ENCODE data around the gene SRGAP2C.
"Not testable (repeated sequence)": the region's sequence is repeated elsewhere in the genome, so short reads cannot be mapped to it uniquely, and the experiment has no call there.

The SRGAP2C gene

DNA sequence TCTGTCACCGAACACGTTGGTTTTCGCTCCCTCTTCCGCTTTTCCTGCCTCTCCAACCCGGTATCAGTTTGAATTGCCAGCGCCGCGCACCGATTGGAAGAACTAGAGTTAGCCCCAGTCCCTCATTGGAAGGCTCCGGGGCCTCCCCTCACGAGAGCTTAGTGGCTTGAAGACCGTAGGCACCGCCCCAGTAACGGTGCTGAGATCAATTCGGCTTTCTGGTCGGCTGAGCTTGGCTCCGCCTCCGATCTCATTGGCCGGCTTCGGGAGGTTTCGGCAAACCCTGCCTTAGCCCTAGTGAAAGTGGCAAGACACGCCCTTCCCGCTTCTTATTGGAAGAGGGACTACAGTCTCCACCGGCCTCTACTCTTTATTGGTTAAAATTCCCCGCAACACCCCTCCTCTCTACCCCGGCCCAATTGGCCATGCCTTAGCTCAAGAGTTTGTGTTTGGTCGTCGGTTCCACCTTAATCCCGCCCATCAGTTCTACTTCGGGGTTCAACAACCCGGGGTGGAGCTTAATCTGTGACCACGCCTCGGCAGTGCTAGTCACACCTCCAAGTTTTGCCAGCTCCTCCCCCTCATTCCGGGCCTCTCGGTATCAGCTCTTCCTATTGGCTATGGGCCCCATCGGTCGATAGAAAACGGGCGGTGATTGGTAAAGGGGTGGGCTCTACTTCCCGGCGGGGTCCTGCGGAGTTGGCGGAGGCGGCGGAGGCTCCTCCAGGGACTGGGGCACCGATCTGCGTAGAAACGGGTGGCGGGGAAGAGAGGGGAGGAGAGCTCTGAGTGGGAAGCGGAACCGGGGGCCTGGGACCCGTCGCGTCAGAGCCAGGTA, at the start of gene SRGAP2C, which contains the start of gene FAM72B:
Gene SRGAP2C (plus strand): TSS at position 686 of the 838 bp plus-strand sequence. CDS start 2,472 bp downstream, outside the sequence.
Gene FAM72B (minus strand): TSS at position 51 of the 838 bp plus-strand sequence. CDS start 851 bp downstream, outside the sequence.
- DNase-seq (ENCODE audit: low read depth in 4 of 4, low spot score in 1 of 4) = peak; percentile 57 to 80 (median 72)

DNA sequence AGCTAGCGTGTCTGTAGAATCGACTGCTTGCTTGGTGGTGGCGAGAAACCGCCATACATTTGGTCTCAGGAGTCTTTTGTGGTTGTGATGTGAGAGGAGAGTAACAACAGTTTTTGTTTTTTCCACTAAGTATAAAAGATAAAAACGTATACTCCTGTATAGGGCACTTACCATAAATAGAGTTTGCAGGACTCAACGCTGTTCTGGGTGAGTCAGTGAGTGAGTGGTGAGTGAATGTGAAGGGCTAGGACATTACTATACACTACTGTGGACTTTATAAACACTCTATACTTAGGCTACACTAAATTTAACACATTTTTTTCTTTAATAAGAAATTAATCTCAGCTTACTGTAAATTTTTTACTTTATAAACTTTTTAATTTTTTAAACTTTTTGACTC, 44.4 kb upstream of the SRGAP2C start:
- not testable (repeated sequence) for DNase-seq (ENCODE audit: low read depth in 4 of 4, low spot score in 1 of 4)

GRCh38 chr1:121148489-121149190, 36.1 kb upstream of the SRGAP2C start:
- not testable (repeated sequence) for DNase-seq (ENCODE audit: low read depth in 4 of 4, low spot score in 1 of 4)

- DNase-seq (ENCODE audit: low read depth in 4 of 4, low spot score in 1 of 4) = not testable (repeated sequence)
Measured at GRCh38 chr1:121151294-121151693, 33.5 kb upstream of the SRGAP2C start.

DNA sequence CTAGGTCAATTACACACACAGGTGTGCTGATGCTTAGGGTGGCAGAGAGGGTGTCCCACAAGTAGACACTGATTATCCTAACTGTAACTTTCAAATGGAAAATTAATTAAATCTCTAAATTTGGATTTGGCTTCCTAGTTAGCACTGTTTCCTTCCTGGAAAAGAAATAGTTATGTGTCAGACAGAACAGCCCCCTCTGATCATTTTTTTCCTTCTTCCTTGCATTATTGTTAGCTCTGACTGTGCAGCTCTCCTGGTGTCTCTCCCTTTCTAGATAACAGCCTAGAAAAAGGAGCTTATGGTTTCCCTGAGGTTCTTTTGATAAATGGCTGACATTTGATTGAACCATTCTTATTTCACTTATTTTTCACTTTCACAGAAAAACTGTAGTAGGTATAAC, 32.0 kb upstream of the SRGAP2C start:
- DNase-seq (ENCODE audit: low read depth in 4 of 4, low spot score in 1 of 4) = not testable (repeated sequence)

DNA sequence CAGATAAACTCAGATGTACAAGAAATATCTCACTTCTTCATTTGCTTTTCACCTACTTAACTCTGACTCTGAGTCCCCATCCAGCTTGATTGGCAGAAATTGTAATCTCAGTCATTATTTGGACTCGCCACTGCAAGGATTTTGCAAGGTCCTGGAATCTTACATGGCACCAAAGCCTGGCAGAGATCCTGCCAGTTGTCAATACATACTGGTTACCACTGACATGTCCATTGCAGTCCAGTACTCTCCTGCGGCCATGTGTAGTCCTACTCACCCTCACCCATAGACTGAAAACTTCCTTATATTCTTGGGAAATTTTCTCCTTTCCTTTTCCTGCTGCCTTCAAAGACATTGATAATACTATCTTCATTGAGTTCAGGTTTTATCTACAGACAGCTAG, 30.0 kb upstream of the SRGAP2C start:
- DNase-seq (ENCODE audit: low read depth in 4 of 4, low spot score in 1 of 4) = not testable (repeated sequence)

DNA sequence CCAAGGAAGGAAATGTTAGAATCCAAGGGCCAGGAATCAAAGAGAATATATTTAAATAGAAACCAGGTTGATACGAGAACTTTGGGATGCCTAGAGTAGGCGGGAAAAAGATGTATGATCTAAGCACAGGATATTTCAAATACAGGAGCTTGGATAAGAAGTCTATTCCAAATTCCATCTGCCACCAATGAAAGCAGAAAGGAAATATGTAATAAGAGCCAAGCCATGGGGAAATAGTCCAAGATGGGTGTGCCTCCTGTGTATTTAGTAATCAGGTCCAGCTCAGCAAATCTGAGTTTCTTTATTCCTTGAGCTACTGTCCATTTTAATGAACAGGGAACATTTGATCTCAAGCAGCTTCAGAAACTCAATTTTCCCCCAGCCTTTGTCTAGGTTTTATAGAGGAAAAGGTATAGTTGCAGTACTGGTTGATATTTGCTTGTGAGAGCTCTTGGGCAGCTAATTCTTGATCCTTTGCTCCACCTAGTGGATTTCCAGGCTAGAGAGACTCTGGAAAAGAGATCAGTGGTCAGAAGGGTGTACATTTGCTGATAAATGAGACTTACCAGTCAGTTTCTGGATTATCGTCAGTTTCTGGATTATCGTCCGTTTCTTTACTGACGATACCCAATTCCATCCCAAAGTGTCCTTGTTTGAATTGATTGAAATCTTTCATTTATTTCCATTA, 29.0 kb upstream of the SRGAP2C start:
- not testable (repeated sequence) for DNase-seq (ENCODE audit: low read depth in 4 of 4, low spot score in 1 of 4)

GRCh38 chr1:121156958-121157603, 27.7 kb upstream of the SRGAP2C start:
- DNase-seq (ENCODE audit: low read depth in 4 of 4, low spot score in 1 of 4) = not testable (repeated sequence)

DNA sequence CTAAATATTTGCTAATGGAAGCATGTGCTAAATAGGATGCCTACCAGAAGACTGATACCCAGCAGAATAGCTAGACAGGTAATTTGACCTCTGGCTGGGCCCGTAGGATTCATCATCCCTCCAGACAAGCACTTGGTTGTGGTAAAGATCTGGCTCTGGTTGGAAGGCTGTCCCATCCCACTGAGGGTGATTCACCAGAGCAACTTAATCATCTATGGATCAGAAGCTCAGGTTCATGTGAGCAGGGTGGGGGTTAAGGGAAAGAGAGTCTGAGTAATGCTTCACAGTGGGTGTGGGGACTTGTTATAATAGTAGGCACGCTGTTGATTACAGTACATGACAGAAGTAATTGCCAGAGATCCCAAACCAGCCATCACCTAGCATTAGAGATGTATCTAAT, 27.2 kb upstream of the SRGAP2C start:
- not testable (repeated sequence) for DNase-seq (ENCODE audit: low read depth in 4 of 4, low spot score in 1 of 4)

DNA sequence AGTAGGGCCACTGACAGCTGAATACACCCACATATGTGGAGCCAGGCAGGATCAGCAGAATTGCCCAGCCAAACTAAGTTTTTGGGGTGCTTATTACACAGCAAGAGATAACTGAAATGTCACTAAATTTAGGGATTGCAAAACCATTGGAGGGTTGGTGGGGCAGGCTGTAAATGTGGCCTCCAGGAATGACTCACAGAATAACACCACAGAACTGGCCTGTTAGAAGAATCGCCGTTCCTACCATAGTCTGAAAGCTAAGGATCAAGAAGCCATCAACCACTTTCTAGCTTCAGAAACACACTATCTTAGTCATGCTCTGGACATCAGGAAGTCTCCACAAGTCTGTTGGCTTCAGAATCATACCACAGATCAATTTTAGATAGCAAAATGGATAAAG, 24.7 kb upstream of the SRGAP2C start:
- not testable (repeated sequence) for DNase-seq (ENCODE audit: low read depth in 4 of 4, low spot score in 1 of 4)

- not testable (repeated sequence) for DNase-seq (ENCODE audit: low read depth in 4 of 4, low spot score in 1 of 4)
Measured at GRCh38 chr1:121161199-121161901, 23.4 kb upstream of the SRGAP2C start.

DNA sequence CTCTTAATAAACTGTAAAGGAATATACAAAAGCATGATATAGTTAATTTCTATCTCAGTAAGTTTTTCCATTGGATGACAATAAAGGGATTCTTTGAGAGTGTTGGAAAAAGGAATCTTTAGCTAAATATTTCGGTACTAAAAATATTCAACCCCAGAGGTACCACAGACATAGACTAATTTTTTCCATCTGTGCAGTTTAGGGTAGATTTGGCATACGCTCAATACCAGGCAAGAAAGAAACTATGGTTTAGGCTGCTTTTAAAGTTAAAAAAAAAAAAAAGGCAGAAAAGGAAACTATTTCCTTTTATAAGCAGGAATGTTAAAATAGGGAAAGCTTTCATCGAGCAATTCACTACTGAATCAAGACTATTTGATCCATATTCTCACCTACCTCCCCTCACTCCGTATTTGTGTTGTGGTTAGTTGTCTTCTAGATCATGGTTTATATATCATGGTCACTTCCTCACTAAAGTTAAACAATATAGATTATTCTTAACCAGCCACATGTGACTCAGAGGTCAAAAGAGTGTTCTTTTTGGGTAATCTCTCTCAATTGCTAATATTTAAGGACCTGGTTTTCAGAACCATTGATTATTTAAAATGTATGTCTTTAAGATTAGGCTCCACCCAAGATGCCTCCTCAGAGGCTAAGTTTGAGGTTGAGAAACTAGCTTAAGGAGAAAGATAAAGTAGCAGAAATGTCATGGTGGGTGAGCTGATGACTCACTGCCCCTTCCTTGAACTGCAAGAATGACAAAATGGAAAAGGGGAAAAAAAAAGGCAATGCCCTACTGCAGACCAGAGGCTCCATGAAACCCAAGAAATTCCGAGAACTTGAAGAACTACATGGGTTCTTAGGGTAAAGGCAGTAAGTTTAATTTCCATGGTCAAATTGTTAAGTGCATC, 20.7 kb upstream of the SRGAP2C start:
- DNase-seq (ENCODE audit: low read depth in 4 of 4, low spot score in 1 of 4) = not testable (repeated sequence)

GRCh38 chr1:121165296-121165695, 19.5 kb upstream of the SRGAP2C start:
- not testable (repeated sequence) for DNase-seq (ENCODE audit: low read depth in 4 of 4, low spot score in 1 of 4)

- not testable (repeated sequence) for DNase-seq (ENCODE audit: low read depth in 4 of 4, low spot score in 1 of 4)
Measured at GRCh38 chr1:121167225-121167738, 17.5 kb upstream of the SRGAP2C start.

DNA sequence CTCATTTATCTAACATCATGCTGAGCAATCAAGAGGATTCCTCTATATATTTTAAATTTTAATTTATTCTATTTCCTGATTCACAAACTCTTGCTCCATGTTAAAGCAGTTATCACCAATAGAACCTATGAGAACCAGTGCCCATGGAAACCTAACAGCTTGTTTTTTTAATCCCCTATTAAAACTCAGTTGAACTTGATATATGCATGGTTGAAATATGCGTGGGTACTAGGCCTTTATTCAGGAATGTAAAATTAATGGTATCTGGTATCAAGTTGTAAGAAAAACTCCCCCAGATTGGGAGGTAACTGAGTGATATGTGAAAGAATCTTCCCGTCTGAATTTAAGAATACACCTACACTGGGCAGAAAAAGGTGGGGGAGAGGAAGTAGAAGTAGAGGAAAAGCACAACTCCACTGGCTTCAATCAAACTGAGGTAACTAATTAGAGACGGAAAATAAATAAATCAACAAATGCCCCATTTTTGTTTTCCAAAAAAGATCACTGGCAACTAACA, 16.6 kb upstream of the SRGAP2C start:
- DNase-seq (ENCODE audit: low read depth in 4 of 4, low spot score in 1 of 4) = not testable (repeated sequence)

DNA sequence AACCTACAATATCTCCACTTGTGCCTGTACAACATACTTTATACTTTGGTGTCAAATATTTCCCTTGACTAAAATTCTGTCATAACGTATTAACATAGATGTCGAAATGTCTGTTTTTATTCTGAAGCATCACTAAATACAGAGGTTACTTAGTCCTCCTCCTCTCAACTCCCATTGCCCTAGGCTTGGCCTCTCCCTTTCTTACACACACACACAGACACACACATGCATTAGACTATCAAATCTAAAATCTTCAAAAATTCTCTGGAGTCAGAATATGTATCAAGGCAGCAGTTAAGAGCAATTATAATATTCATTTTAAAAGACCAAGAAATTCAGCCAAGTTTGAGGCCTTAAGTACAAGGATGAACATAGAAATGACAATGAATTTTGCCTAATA, 8.1 kb upstream of the SRGAP2C start:
- DNase-seq (ENCODE audit: low read depth in 4 of 4, low spot score in 1 of 4) = not testable (repeated sequence)

GRCh38 chr1:121178197-121178596, 6.6 kb upstream of the SRGAP2C start:
- not testable (repeated sequence) for DNase-seq (ENCODE audit: low read depth in 4 of 4, low spot score in 1 of 4)

DNA sequence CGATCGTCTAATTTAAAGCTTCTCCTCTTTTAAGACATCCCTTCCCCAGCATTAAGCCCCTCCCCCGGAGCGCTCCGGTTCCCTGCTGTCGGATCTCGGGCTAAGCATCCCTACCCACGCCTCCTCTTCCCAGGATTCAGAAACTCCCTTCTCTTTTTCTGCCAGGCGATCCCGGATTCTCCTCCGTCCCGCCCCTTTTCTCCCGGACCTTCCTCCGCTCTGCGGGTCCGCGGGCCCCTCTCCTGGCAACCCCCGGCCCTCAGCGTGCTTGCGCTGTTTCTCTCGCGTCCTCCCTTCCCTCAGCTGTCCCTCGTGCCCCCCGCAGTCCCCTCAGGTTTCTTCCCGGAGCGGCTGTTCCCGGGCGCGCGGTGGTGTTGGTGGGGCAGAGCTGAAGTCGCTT, 908 bp upstream of the SRGAP2C start:
- DNase-seq (ENCODE audit: low read depth in 4 of 4, low spot score in 1 of 4) = not testable (repeated sequence)

All from stimulated activated CD4-positive, alpha-beta T cell treated with anti-CD3 and anti-CD28 coated beads, Interleukin-1b, Interleukin-23, amount 100 ng/mL, for 24 hours (primary cell).